GM12878 (cell line): ENCODE data around the gene FCER1G. TPM values are rescaled to one million over a fixed set of nuclear protein-coding genes. Genes with fewer than 3 reads are reported as not detected.

Experiments used
- ATAC-seq: fragments of 200-7000 bp; cut with Tn5 transposase; 3 replicates; pipeline ENCODE4 v1.9.1; 2020; ENCODE audit warnings: mild to moderate bottlenecking, moderate library complexity
- BruUV-seq: library from RNA; stranded (reverse); fragments of 400-500 nt; replicated peaks from 2 replicates; lab custom pipeline; 2021; lab: Mats Ljungman, UMichigan
- CTCF ChIA-PET: fragments of 300-600 bp; sonication (Branson Sonifier 250); formaldehyde crosslinking; extraction: SDS; loops from one replicate; lab custom pipeline; 2021; ENCODE audit warnings: inconsistent platforms; lab: Yijun Ruan, JAX
- POLR2A ChIA-PET: fragments of 350-600 bp; formaldehyde crosslinking; extraction: SDS; loops from one replicate; lab custom pipeline; 2021; ENCODE audit warnings: inconsistent platforms; lab: Charles Lee
- RAD21 ChIA-PET: fragments of 300-600 bp; sonication (Branson Sonifier 250); formaldehyde crosslinking; loops from one replicate; lab custom pipeline; 2023; ENCODE audit warnings: antibody characterized with exemption; ENCODE audit not compliant: unreplicated experiment; lab: Charles Lee
- SMC1A ChIA-PET: fragments of 300-600 bp; sonication (Branson Sonifier 250); formaldehyde crosslinking; loops from one replicate; lab custom pipeline; 2023; ENCODE audit not compliant: unreplicated experiment, uncharacterized antibody; lab: Charles Lee
- DNase-seq: peaks from one replicate; pipeline ENCODE4 v3.0.0-alpha.2; 2011; ENCODE audit warnings: low read depth, low spot score
- FAIRE-seq: peaks from 3 replicates; lab custom pipeline; 2011; peaks lifted over from hg19 to GRCh38; lab: Jason Lieb, UNC
- H2AFZ ChIP-seq: 2 replicates; pipeline ENCODE4 v1.6.0; 2011; ENCODE audit warnings: low read depth, low read length, control low read depth; ENCODE audit not compliant: control insufficient read depth
- H3K27ac ChIP-seq: 2 replicates; pipeline ENCODE4 v1.5.1; 2011; ENCODE audit warnings: control low read depth; ENCODE audit not compliant: control insufficient read depth, insufficient read depth
- H3K27me3 ChIP-seq, 2 experiments: replicated peaks in 1 of 2; 2 replicates each; pipeline versions ENCODE4 v1.6.0 to v1.6.1; 2011; ENCODE audit warnings: low read length in 1 of 2; ENCODE audit not compliant: control insufficient read depth in 2 of 2, insufficient read depth in 2 of 2
- H3K36me3 ChIP-seq, 2 experiments: 2 replicates each; pipeline ENCODE4 v1.5.1; 2011; ENCODE audit warnings: low read length in 1 of 2; ENCODE audit not compliant: control insufficient read depth in 2 of 2, insufficient read depth in 2 of 2
- H3K4me1 ChIP-seq: 2 replicates; pipeline ENCODE4 v1.6.1; 2011; ENCODE audit warnings: mild to moderate bottlenecking, low read length, moderate library complexity, mixed read lengths; ENCODE audit not compliant: control insufficient read depth, insufficient read depth
- H3K4me2 ChIP-seq: 2 replicates; pipeline ENCODE4 v1.6.0; 2011; ENCODE audit warnings: control low read depth; ENCODE audit not compliant: control insufficient read depth, insufficient read depth
- H3K4me3 ChIP-seq: fragments of 200-600 bp; sonication (generic); 2 replicates; pipeline ENCODE4 v1.5.1; 2016
- H3K79me2 ChIP-seq: 2 replicates; pipeline ENCODE4 v1.6.0; 2011; ENCODE audit warnings: low read length; ENCODE audit not compliant: control insufficient read depth, insufficient read depth
- H3K9ac ChIP-seq: 2 replicates; pipeline ENCODE4 v1.8.0; 2011; ENCODE audit warnings: low read length, control low read depth, mixed read lengths; ENCODE audit not compliant: control insufficient read depth, insufficient read depth
- H3K9me3 ChIP-seq: replicated peaks from 3 replicates; pipeline ENCODE4 v1.5.1; 2011; ENCODE audit warnings: mild to moderate bottlenecking, low read length; ENCODE audit not compliant: control insufficient read depth, insufficient read depth
- H4K20me1 ChIP-seq: 2 replicates; pipeline ENCODE4 v1.6.0; 2011; ENCODE audit not compliant: control insufficient read depth, insufficient read depth
- ATF2 ChIP-seq: IDR thresholded peaks from 2 replicates; pipeline ENCODE4 v1.6.1; 2012; ENCODE audit warnings: low read length, inconsistent platforms
- ESRRA ChIP-seq: IDR thresholded peaks from 2 replicates; pipeline ENCODE4 v1.6.1; 2012; ENCODE audit warnings: mild to moderate bottlenecking, low read length, improper control_type of control experiment
- GATAD2B ChIP-seq: fragments of 450-650 bp; conservative IDR thresholded peaks from 2 replicates; pipeline ENCODE4 v1.6.1; 2017; ENCODE audit warnings: low read depth, mild to moderate bottlenecking, moderate library complexity
- NR2C2 ChIP-seq: IDR thresholded peaks from 2 replicates; pipeline ENCODE4 v1.6.1; 2011; ENCODE audit warnings: borderline replicate concordance, low read depth; ENCODE audit not compliant: control insufficient read depth, insufficient read length
- PBX3 ChIP-seq: IDR thresholded peaks from 2 replicates; pipeline ENCODE4 v1.6.1; 2011; ENCODE audit warnings: mild to moderate bottlenecking, low read depth, low read length, moderate library complexity; ENCODE audit not compliant: insufficient replicate concordance
- SUPT20H ChIP-seq: IDR thresholded peaks from 2 replicates; pipeline ENCODE4 v1.6.1; 2011; ENCODE audit warnings: low read depth, mild to moderate bottlenecking, low read length, moderate library complexity, borderline replicate concordance; ENCODE audit not compliant: control insufficient read depth
- SUZ12 ChIP-seq: fragments of 200-600 bp; sonication (generic); IDR thresholded peaks from one replicate; pipeline ENCODE4 v1.6.1; 2018; ENCODE audit warnings: antibody characterized with exemption, mild to moderate bottlenecking; ENCODE audit not compliant: unreplicated experiment
- TCF3 ChIP-seq: IDR thresholded peaks from 2 replicates; pipeline ENCODE4 v1.6.1; 2012; ENCODE audit warnings: low read depth, mild to moderate bottlenecking, low read length, borderline replicate concordance; ENCODE audit not compliant: insufficient read depth
- YBX1 ChIP-seq: fragments of 450-650 bp; IDR thresholded peaks from 2 replicates; pipeline ENCODE4 v1.6.1; 2016; ENCODE audit warnings: antibody characterized with exemption
- ZBED1 ChIP-seq: IDR thresholded peaks from 2 replicates; pipeline ENCODE4 v1.6.1; 2016; ENCODE audit warnings: borderline replicate concordance
- WGBS: methylation state at CpG from one replicate; pipeline ENCODE4 v1.1.6; 2016; ENCODE audit warnings: low lambda C conversion rate; ENCODE audit not compliant: insufficient replicate concordance, insufficient coverage; ENCODE audit errors: missing lambda C conversion rate; 5-methylcytosine and 5-hydroxymethylcytosine counted together
- in situ Hi-C: fragments of 300-500 bp; cut with MboI; formaldehyde crosslinking; loops from 9 replicates; pipeline ENCODE4 v1.14.3; 2018; ENCODE audit warnings: mixed read lengths
- intact Hi-C: fragments of 100-400 bp; cut with micrococcal nuclease; formaldehyde crosslinking; loops from one replicate; pipeline ENCODE4 v1.14.2; 2022; ENCODE audit not compliant: unreplicated experiment
- polyA plus RNA-seq, 11 experiments: library from polyadenylated mRNA; depleted of rRNA in 4 of 11; unstranded in 6 of 11; stranded (reverse) in 5 of 11; fragments of >200 nt; fragmentation: Nextera tagmentation in 4 of 11; fragmentation: Illumina TruSeq in 1 of 11; extraction: Ambion mirVana in 4 of 11; extraction: Trizol in 1 of 11; gene quantifications; 1 replicate in 1 of 11; 2 replicates in 10 of 11; pipeline versions ENCODE4 v1.2.1 to v1.2.3, GENCODE V29; 2011 to 2016; ENCODE audit warnings: inconsistent platforms in 2 of 11, missing spikeins in 2 of 11, low read depth in 1 of 11
- total RNA-seq, 4 experiments: library from RNA; depleted of rRNA in 3 of 4; stranded (reverse); fragments of >200 nt in 3 of 4; fragmentation: Illumina TruSeq in 1 of 4; extraction: Trizol in 1 of 4; gene quantifications; 2 replicates each; pipeline versions ENCODE4 v1.2.1 to v1.2.3, GENCODE V29; 2013 to 2021
- TF ChIP-seq, protein P1 (sequence below): IDR thresholded peaks from 2 replicates; pipeline ENCODE4 v1.6.1; 2012; ENCODE audit warnings: low read depth, low read length, improper control_type of control experiment
- TF ChIP-seq, protein P2 (sequence below): IDR thresholded peaks from 2 replicates; pipeline ENCODE4 v1.6.1; 2012; ENCODE audit warnings: low read depth, low read length, improper control_type of control experiment
- TF ChIP-seq, protein P3 (sequence below): fragments of 450-650 bp; IDR thresholded peaks from 2 replicates; pipeline ENCODE4 v1.6.1; 2017; ENCODE audit warnings: mild to moderate bottlenecking, moderate library complexity

Gene FCER1G
- total and polyA plus RNA-seq, 10 of the 15 experiments (the other 5 are each of a cell fraction or from before 2014, with no cell fraction given) = 0.40 to 1.9 (median 0.89) TPM

DNA sequence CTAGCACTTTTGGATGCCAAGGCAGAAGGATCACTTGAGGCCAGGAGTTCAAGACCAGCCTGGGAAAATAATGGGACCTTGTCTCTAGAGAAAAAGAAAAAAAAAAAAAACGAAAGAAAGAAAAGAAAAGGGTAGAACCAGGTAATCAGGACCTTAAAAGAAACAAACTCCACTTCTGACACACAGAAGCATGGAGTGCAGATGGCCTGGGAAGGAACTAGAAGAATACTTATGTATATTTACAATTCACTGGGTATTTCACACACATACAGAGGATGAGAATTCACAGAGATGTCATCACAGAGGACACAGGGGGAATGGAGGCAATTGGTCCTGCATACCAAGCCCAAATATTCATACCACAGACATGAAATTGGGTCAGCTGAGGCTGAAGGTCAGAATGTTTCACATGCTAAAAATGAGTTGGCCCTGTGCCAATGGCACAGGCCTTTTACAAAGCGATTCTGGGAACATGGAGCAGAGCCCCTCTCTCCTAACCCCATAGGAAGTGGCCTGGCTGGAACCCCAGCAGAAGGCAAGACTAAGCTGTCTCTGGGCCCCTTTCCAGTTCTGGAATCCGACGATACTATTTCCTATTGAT is 42.2 kb upstream of the FCER1G start (continued):
- TF ChIP-seq ATF2 = no peak

- ChIA-PET SMC1A (no interaction called here), RAD21 (no interaction called here), POLR2A (no interaction called here), CTCF (no interaction called here)
- no peak for DNase-seq
- H3K9me3 ChIP-seq = no peaks in the 10 kb centered on the region
- H3K79me2 ChIP-seq = peaks cover 23% of the 10 kb centered on the region
- BruUV-seq = no TSS peak
- no peak overlapping the region for H3K9ac ChIP-seq
- H4K20me1 ChIP-seq = no peaks in the 10 kb centered on the region
- H2AFZ ChIP-seq = no peak overlapping the region
- in situ Hi-C loops (no loop called here), intact Hi-C loops (no loop called here)
- ATAC-seq = no peak
- WGBS = 95% methylated on average over 11 of the region's 11 CpGs
- no peak overlapping the region for H3K4me3 ChIP-seq
- no peaks in the 10 kb centered on the region for H3K27me3 ChIP-seq
- FAIRE-seq = no peak
- H3K4me2 ChIP-seq = no peak overlapping the region
- peaks cover 19% of the 10 kb centered on the region for H3K4me1 ChIP-seq
- peaks cover 17 to 30% of the 10 kb centered on the region in 2 experiments for H3K36me3 ChIP-seq
- no peak overlapping the region for H3K27ac ChIP-seq
- TF ChIP-seq, protein P1, sequence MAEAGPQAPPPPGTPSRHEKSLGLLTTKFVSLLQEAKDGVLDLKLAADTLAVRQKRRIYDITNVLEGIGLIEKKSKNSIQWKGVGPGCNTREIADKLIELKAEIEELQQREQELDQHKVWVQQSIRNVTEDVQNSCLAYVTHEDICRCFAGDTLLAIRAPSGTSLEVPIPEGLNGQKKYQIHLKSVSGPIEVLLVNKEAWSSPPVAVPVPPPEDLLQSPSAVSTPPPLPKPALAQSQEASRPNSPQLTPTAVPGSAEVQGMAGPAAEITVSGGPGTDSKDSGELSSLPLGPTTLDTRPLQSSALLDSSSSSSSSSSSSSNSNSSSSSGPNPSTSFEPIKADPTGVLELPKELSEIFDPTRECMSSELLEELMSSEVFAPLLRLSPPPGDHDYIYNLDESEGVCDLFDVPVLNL = no peak
- TF ChIP-seq YBX1 = no peak
- TF ChIP-seq TCF3 = no peak
- no peak for TF ChIP-seq PBX3
- TF ChIP-seq ESRRA = no peak
- TF ChIP-seq SUZ12 = no peak
- no peak for TF ChIP-seq GATAD2B
- no peak for TF ChIP-seq NR2C2
- no peak for TF ChIP-seq ZBED1
- TF ChIP-seq, protein P2, sequence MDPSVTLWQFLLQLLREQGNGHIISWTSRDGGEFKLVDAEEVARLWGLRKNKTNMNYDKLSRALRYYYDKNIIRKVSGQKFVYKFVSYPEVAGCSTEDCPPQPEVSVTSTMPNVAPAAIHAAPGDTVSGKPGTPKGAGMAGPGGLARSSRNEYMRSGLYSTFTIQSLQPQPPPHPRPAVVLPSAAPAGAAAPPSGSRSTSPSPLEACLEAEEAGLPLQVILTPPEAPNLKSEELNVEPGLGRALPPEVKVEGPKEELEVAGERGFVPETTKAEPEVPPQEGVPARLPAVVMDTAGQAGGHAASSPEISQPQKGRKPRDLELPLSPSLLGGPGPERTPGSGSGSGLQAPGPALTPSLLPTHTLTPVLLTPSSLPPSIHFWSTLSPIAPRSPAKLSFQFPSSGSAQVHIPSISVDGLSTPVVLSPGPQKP = no peak
- no peak for TF ChIP-seq SUPT20H
- TF ChIP-seq, protein P3, sequence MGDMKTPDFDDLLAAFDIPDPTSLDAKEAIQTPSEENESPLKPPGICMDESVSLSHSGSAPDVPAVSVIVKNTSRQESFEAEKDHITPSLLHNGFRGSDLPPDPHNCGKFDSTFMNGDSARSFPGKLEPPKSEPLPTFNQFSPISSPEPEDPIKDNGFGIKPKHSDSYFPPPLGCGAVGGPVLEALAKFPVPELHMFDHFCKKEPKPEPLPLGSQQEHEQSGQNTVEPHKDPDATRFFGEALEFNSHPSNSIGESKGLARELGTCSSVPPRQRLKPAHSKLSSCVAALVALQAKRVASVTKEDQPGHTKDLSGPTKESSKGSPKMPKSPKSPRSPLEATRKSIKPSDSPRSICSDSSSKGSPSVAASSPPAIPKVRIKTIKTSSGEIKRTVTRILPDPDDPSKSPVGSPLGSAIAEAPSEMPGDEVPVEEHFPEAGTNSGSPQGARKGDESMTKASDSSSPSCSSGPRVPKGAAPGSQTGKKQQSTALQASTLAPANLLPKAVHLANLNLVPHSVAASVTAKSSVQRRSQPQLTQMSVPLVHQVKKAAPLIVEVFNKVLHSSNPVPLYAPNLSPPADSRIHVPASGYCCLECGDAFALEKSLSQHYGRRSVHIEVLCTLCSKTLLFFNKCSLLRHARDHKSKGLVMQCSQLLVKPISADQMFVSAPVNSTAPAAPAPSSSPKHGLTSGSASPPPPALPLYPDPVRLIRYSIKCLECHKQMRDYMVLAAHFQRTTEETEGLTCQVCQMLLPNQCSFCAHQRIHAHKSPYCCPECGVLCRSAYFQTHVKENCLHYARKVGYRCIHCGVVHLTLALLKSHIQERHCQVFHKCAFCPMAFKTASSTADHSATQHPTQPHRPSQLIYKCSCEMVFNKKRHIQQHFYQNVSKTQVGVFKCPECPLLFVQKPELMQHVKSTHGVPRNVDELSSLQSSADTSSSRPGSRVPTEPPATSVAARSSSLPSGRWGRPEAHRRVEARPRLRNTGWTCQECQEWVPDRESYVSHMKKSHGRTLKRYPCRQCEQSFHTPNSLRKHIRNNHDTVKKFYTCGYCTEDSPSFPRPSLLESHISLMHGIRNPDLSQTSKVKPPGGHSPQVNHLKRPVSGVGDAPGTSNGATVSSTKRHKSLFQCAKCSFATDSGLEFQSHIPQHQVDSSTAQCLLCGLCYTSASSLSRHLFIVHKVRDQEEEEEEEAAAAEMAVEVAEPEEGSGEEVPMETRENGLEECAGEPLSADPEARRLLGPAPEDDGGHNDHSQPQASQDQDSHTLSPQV = no peak
Measured at GRCh38 chr1:161173711-161174110, 41.4 kb upstream of the FCER1G start.
